Aorta (tissue), 5 donors: Measurements from ENCODE around the gene SLC34A3. TPM values are rescaled to one million over a fixed set of nuclear protein-coding genes. Genes with fewer than 3 reads are reported as not detected.

Source experiments
- ATAC-seq: fragments of 200-7000 bp; cut with Tn5 transposase; one replicate; pipeline ENCODE4 v1.9.1; 2022; ENCODE audit warnings: moderate library complexity; ENCODE audit not compliant: low FRiP score
- DNase-seq, 2 donors: peaks; one replicate each; pipeline ENCODE4 v3.0.0-alpha.2; 2020
- H3K27ac ChIP-seq, 2 donors: one replicate each; pipeline ENCODE4 v1.5.1; 2013; ENCODE audit warnings: low read length in 2 of 2, mild to moderate bottlenecking in 2 of 2, moderate library complexity in 2 of 2, control low read depth in 1 of 2, inconsistent platforms in 1 of 2, low read depth in 1 of 2
- H3K27me3 ChIP-seq, 2 donors: one replicate each; pipeline ENCODE4 v1.6.1; 2013; ENCODE audit warnings: control low read depth in 1 of 2, low read length in 1 of 2, mild to moderate bottlenecking in 1 of 2, moderate library complexity in 1 of 2; ENCODE audit not compliant: insufficient read depth in 2 of 2, control insufficient read depth in 1 of 2
- H3K36me3 ChIP-seq, 2 donors: one replicate each; pipeline ENCODE4 v1.6.1; 2013; ENCODE audit warnings: control low read depth in 1 of 2, low read length in 1 of 2, mild to moderate bottlenecking in 1 of 2; ENCODE audit not compliant: insufficient read depth in 2 of 2, control insufficient read depth in 1 of 2
- H3K4me1 ChIP-seq, 2 donors: one replicate each; pipeline ENCODE4 v1.6.1; 2013; ENCODE audit warnings: low read length in 2 of 2, control low read depth in 1 of 2, mild to moderate bottlenecking in 1 of 2, moderate library complexity in 1 of 2; ENCODE audit not compliant: insufficient read depth in 2 of 2, control insufficient read depth in 1 of 2
- H3K4me3 ChIP-seq, 2 donors: one replicate each; pipeline ENCODE4 v1.5.1; 2013; ENCODE audit warnings: low read length in 2 of 2, control low read depth in 1 of 2, mild to moderate bottlenecking in 1 of 2
- H3K9me3 ChIP-seq: one replicate; pipeline ENCODE4 v1.6.1; 2013; ENCODE audit warnings: mild to moderate bottlenecking, low read length; ENCODE audit not compliant: control insufficient read depth
- WGBS, 2 donors: extraction: QIAGEN DNeasy Blood & Tissue Kit; methylation state at CpG; one replicate each; pipeline ENCODE4 v1.1.7; 2013; 5-methylcytosine and 5-hydroxymethylcytosine counted together
- intact Hi-C, 2 donors: fragments of 100-400 bp; cut with DNase I; formaldehyde crosslinking; loops; one replicate each; pipeline versions ENCODE4 v1.14.2 to v1.15.0; 2022
- polyA plus RNA-seq, 2 donors: library from polyadenylated mRNA; stranded (reverse); fragments of 200-250 nt; gene quantifications; one replicate each; pipeline ENCODE4 v1.2.3, GENCODE V29; 2013
- total RNA-seq, 2 donors: library from RNA; stranded (reverse); fragmentation: NEBNext Ultra II Directional; extraction: Animal tissue kit (Norgen Biotek cat#: 25700); gene quantifications; one replicate each; pipeline ENCODE4 v1.2.1, GENCODE V29; 2021
- donor health status: healthy with polysubstance abuse.
- donor health status: Bipolar disorder and iron deficiency.
- donor health status: DM: no; HTN: no; CAD: no.
- donor health status: DM: no; HTN: no; CAD: no.
- donor health status: DM: yes; HTN: yes; CAD: no.

The SLC34A3 gene
- total and polyA plus RNA-seq, 4 donors = not detected

GRCh38 chr9:137275588-137276472 is 45.1 kb downstream of the SLC34A3 start:
- Histone ChIP-seq H3K9me3 (no peaks in the 10 kb centered on the region), H3K36me3 (peaks cover 0 to 3% of the 10 kb centered on the region in 2 donors), H3K4me3 (no peak overlapping the region), H3K27ac (no peak overlapping the region), H3K27me3 (no peaks in the 10 kb centered on the region), H3K4me1 (no peaks in the 10 kb centered on the region)
- intact Hi-C loops = no loop called here
- ATAC-seq (no peak), DNase-seq (peak; percentile 49 to 71)
- WGBS, 2 donors = 81 to 87% methylated on average over 24 of the region's 24 CpGs

GRCh38 chr9:137276473-137277328 is 46.0 kb downstream of the SLC34A3 start:
- no peaks in the 10 kb centered on the region for H3K4me1 ChIP-seq
- H3K36me3 ChIP-seq = peaks cover 0 to 3% of the 10 kb centered on the region in 2 donors
- H3K27me3 ChIP-seq = no peaks in the 10 kb centered on the region
- 28% methylated on average over 30 of the region's 30 CpGs for WGBS, 2 donors
- H3K4me3 ChIP-seq = no peak overlapping the region
- intact Hi-C loops = no loop called here
- H3K9me3 ChIP-seq = no peaks in the 10 kb centered on the region
- peak overlapping the region in 1 of 2 donors; percentile 39 for H3K27ac ChIP-seq
- peak; percentile 89 to 91 for DNase-seq
- ATAC-seq = peak; percentile 82

- WGBS, 2 donors = 10 to 12% methylated on average over 21 to 25 of the region's 25 CpGs
- ATAC-seq (peak; percentile 79), DNase-seq (peak; percentile 93 to 94)
- peak within 1 kb of the TSS; percentile 31 to 40 for H3K4me3 ChIP-seq
- H3K36me3 ChIP-seq = peaks cover 0 to 3% of the 10 kb centered on the region in 2 donors
- intact Hi-C loops = no loop called here
- no peaks in the 10 kb centered on the region for H3K9me3 ChIP-seq
- H3K4me1 ChIP-seq = no peaks in the 10 kb centered on the region
- peak within 1 kb of the TSS in 1 of 2 donors; percentile 39 for H3K27ac ChIP-seq
- no peaks in the 10 kb centered on the region for H3K27me3 ChIP-seq
These were observed 46.8 kb downstream of the SLC34A3 start, which contains the start of gene TOR4A for GRCh38 chr9:137277329-137278041. Gene TOR4A (plus strand): TSS chr9:137277726. CDS start chr9:137278690, 964 bp downstream.

GRCh38 chr9:137278061-137278701 is 47.5 kb downstream of the SLC34A3 start:
- Histone ChIP-seq H3K36me3 (peaks cover 0 to 3% of the 10 kb centered on the region in 2 donors), H3K4me1 (no peaks in the 10 kb centered on the region), H3K27me3 (no peaks in the 10 kb centered on the region), H3K27ac (peak overlapping the region in 1 of 2 donors; percentile 23), H3K9me3 (no peaks in the 10 kb centered on the region), H3K4me3 (peak overlapping the region; percentile 31 to 40)
- ATAC-seq (no peak), DNase-seq (peak; percentile 56 to 80)
- WGBS, 2 donors = 15 to 18% methylated on average over 35 to 54 of the region's 54 CpGs
- intact Hi-C loops = no loop called here

GRCh38 chr9:137278721-137279711 is 48.3 kb downstream of the SLC34A3 start:
- no peak for ATAC-seq
- 79 to 88% methylated on average over 119 to 139 of the region's 139 CpGs for WGBS, 2 donors
- Histone ChIP-seq H3K27ac (no peak overlapping the region), H3K36me3 (peaks cover 0 to 3% of the 10 kb centered on the region in 2 donors), H3K4me3 (no peak overlapping the region), H3K4me1 (no peaks in the 10 kb centered on the region), H3K27me3 (no peaks in the 10 kb centered on the region), H3K9me3 (no peaks in the 10 kb centered on the region)
- peak in 1 of 2 donors; percentile 76 for DNase-seq
- intact Hi-C loops = no loop called here

- no peaks in the 10 kb centered on the region for H3K27me3 ChIP-seq
- peaks cover 0 to 3% of the 10 kb centered on the region in 2 donors for H3K36me3 ChIP-seq
- DNase-seq (peak in 1 of 2 donors; percentile 73), ATAC-seq (no peak)
- intact Hi-C loops = no loop called here
- H3K9me3 ChIP-seq = no peaks in the 10 kb centered on the region
- 90 to 94% methylated on average over 41 of the region's 41 CpGs for WGBS, 2 donors
- no peak overlapping the region for H3K27ac ChIP-seq
- no peaks in the 10 kb centered on the region for H3K4me1 ChIP-seq
- no peak overlapping the region for H3K4me3 ChIP-seq
These were observed 49.2 kb downstream of the SLC34A3 start for GRCh38 chr9:137279741-137280473.
